ENCODE data around the gene HDGFL1.

DNA sequence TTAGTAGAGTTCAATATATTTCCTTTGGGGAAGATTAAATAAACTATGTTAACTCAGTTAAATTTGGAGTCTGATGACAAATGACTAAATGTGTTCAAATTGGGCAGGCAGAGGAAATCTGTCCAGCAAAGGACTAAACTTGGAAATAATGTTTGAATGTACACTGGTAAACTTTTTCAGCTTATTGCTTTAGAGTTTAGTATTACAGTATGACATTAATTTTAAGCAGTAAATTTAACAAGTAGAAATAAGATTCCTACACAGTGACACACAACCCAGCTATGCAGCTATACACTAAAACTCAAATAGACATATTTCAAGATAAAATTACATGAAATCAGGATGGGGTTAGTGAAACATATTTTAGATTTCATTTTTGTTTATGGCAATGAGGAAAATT, 42.6 kb upstream of the HDGFL1 start:
- TF ChIP-seq EZH2 (IDR thresholded peaks at IDR 0.05; ENCODE audit: borderline replicate concordance, low read length), result no peak
- TF ChIP-seq CTCF (IDR thresholded peaks at IDR 0.05; ENCODE audit: low read length), result no peak

All from OCI-LY1 (cell line).